Right lobe of liver (tissue), 6 donors: ENCODE data around the gene HYI. TPM values are rescaled to one million over a fixed set of nuclear protein-coding genes. Genes with fewer than 3 reads are reported as not detected.
"Not testable (repeated sequence)": the region's sequence is repeated elsewhere in the genome, so short reads cannot be mapped to it uniquely, and the experiment has no call there.

Experiments used
- ATAC-seq, 4 donors: fragments of 200-7000 bp; cut with Tn5 transposase; one replicate each; pipeline ENCODE4 v1.9.1; 2020; ENCODE audit warnings: mild to moderate bottlenecking in 4 of 4, moderate library complexity in 4 of 4
- DNase-seq, 3 donors: peaks; one replicate each; pipeline ENCODE4 v3.0.0-alpha.2; 2020
- H3K27ac ChIP-seq, 3 donors: fragments of 200-600 bp; one replicate each; pipeline ENCODE4 v1.8.0; 2022
- H3K27me3 ChIP-seq, 2 donors: fragments of 200-600 bp; one replicate each; pipeline ENCODE4 v1.8.0; 2022
- H3K36me3 ChIP-seq, 4 donors: fragments of 200-600 bp; sonication (generic) in 1 of 4; one replicate each; pipeline versions ENCODE4 v1.5.1 to v1.8.0; 2017 to 2022; ENCODE audit warnings: control low read depth in 1 of 4
- H3K4me1 ChIP-seq, 4 donors: fragments of 200-600 bp; sonication (generic) in 1 of 4; one replicate each; pipeline versions ENCODE4 v1.5.1 to v1.8.0; 2017 to 2022; ENCODE audit warnings: control low read depth in 1 of 4
- H3K4me3 ChIP-seq, 3 donors: fragments of 200-600 bp; one replicate each; pipeline ENCODE4 v1.8.0; 2022
- H3K9me3 ChIP-seq, 4 donors: fragments of 200-600 bp; sonication (generic) in 1 of 4; one replicate each; pipeline versions ENCODE4 v1.5.1 to v1.8.0; 2017 to 2022; ENCODE audit warnings: control low read depth in 1 of 4
- CTCF ChIP-seq, 4 donors: fragments of 200-600 bp in 3 of 4; fragments of 450-650 bp in 1 of 4; IDR thresholded peaks; one replicate each; pipeline versions ENCODE4 v1.5.1 to v1.8.0; 2016 to 2022; ENCODE audit warnings: antibody characterized with exemption in 4 of 4, mild to moderate bottlenecking in 2 of 4
- POLR2A ChIP-seq: fragments of 450-650 bp; IDR thresholded peaks from one replicate; pipeline ENCODE4 v1.6.1; 2017; ENCODE audit warnings: antibody characterized with exemption, mild to moderate bottlenecking
- WGBS: methylation state at CpG from one replicate; pipeline ENCODE4 v1.1.6; 2018; ENCODE audit warnings: low coverage, low lambda C conversion rate; ENCODE audit not compliant: insufficient coverage; ENCODE audit errors: missing lambda C conversion rate; 5-methylcytosine and 5-hydroxymethylcytosine counted together
- intact Hi-C, 2 donors: fragments of 100-400 bp; cut with DNase I; formaldehyde crosslinking; loops; one replicate each; pipeline versions ENCODE4 v1.11.2 to v1.14.1; 2022
- long read RNA-seq: library from polyadenylated mRNA; unstranded; transcript quantifications from one replicate; pipeline ENCODE4 v2.0.0, GENCODE V29; 2019
- total RNA-seq, 6 experiments: library from RNA; depleted of rRNA in 2 of 6; stranded (reverse); fragments of >200 nt in 2 of 6; fragmentation: NEBNext Ultra II Directional in 3 of 6; extraction: Animal tissue kit (Norgen Biotek cat#: 25700) in 3 of 6; gene quantifications; one replicate each; pipeline versions ENCODE4 v1.1.0 to v1.2.4, GENCODE V29; 2016 to 2023
- donor health status: DM: no; HTN: yes; CAD: no.
- donor health status: DM: no; HTN: no; CAD: no.
- donor health status: DM: no; HTN: no; CAD: no.
- donor health status: DM: no; HTN: yes; CAD: no.
- donor health status: DM: no; HTN: yes; CAD: no.

The HYI gene
- 10 to 100 TPM; 33.8 to 52.9 (median 41.9) TPM for total RNA-seq
- long read RNA-seq, transcript HYI-204 (8 exons, 1,066 nt) = major isoform, 6 of 10 reads
- long read RNA-seq, partial matches to known transcripts = 0 of 10 reads
- long read RNA-seq, other reads (novel, unspliced or antisense) = 2 of 10 reads

GRCh38 chr1:43453442-43454269 lies at the start of gene HYI:
TSS of gene HYI (minus strand) at chr1:43453931. CDS start at chr1:43453793, 138 bp downstream.
- Histone ChIP-seq H3K4me1 (peaks cover 0 to 25% (median 4%) of the 10 kb centered on the region in 4 donors), H3K4me3 (peak within 1 kb of the TSS; percentile 47 to 62 (median 58)), H3K9me3 (no peaks in the 10 kb centered on the region), H3K36me3 (peaks cover 0 to 27% (median 8%) of the 10 kb centered on the region in 4 donors), H3K27me3 (no peaks in the 10 kb centered on the region), H3K27ac (peak within 1 kb of the TSS; percentile 81 to 92 (median 86))
- intact Hi-C loops = no loop called here
- DNase-seq = peak; percentile 88 to 93 (median 90)
- WGBS = 0% methylated on average over 25 of the region's 87 CpGs
- TF ChIP-seq CTCF (IDR thresholded peaks at IDR 0.05) (no peak), POLR2A (peak; percentile 41)
- ATAC-seq = peak; percentile 74 to 82 (median 80)

GRCh38 chr1:43501806-43502205 lies 48.1 kb upstream of the HYI start:
- intact Hi-C loops, H3K27ac ChIP-seq, H3K27me3 ChIP-seq, H3K9me3 ChIP-seq, ATAC-seq, DNase-seq, H3K36me3 ChIP-seq, H3K4me1 ChIP-seq, H3K4me3 ChIP-seq: not testable (repeated sequence)
- no CpG with 5 or more reads among the region's 33 CpGs for WGBS

GRCh38 chr1:43499898-43500297 lies 46.2 kb upstream of the HYI start:
- no peaks in the 10 kb centered on the region for H3K27me3 ChIP-seq
- no peak overlapping the region for H3K4me3 ChIP-seq
- no peaks in the 10 kb centered on the region for H3K36me3 ChIP-seq
- no peak overlapping the region for H3K27ac ChIP-seq
- 77% methylated on average over 6 of the region's 6 CpGs for WGBS
- DNase-seq = no peak
- H3K4me1 ChIP-seq = no peaks in the 10 kb centered on the region
- intact Hi-C loops = no loop called here
- TF ChIP-seq POLR2A = no peak
- no peak for TF ChIP-seq CTCF (IDR thresholded peaks at IDR 0.05)
- ATAC-seq = no peak
- H3K9me3 ChIP-seq = no peaks in the 10 kb centered on the region

- 79% methylated on average over 4 of the region's 7 CpGs for WGBS
- H3K4me1 ChIP-seq = peaks cover 0 to 14% (median 0%) of the 10 kb centered on the region in 4 donors
- intact Hi-C loops = no loop called here
- H3K36me3 ChIP-seq = no peaks in the 10 kb centered on the region
- TF ChIP-seq CTCF (IDR thresholded peaks at IDR 0.05) (no peak), POLR2A (no peak)
- no peaks in the 10 kb centered on the region for H3K27me3 ChIP-seq
- H3K9me3 ChIP-seq = no peaks in the 10 kb centered on the region
- H3K27ac ChIP-seq = no peak overlapping the region
- DNase-seq (no peak), ATAC-seq (no peak)
- H3K4me3 ChIP-seq = no peak overlapping the region
These were observed 41.5 kb upstream of the HYI start for GRCh38 chr1:43495204-43495603.
